HUES48 (cell line): ENCODE data around the gene SLX1B.
"Not testable (repeated sequence)": the region's sequence is repeated elsewhere in the genome, so short reads cannot be mapped to it uniquely, and the experiment has no call there.

Source experiments
- H3K27ac ChIP-seq: one replicate; pipeline ENCODE4 v1.7.0; 2013; ENCODE audit warnings: low read depth, low read length, inconsistent platforms
- H3K27me3 ChIP-seq: 2 replicates; pipeline ENCODE4 v1.6.1; 2013; ENCODE audit warnings: mild to moderate bottlenecking, low read length; ENCODE audit not compliant: control insufficient read depth, insufficient read depth
- H3K36me3 ChIP-seq: 2 replicates; pipeline ENCODE4 v1.6.1; 2013; ENCODE audit warnings: low read length; ENCODE audit not compliant: control insufficient read depth, insufficient read depth
- H3K4me1 ChIP-seq: 2 replicates; pipeline ENCODE4 v1.6.1; 2013; ENCODE audit warnings: mild to moderate bottlenecking, low read length; ENCODE audit not compliant: control insufficient read depth, insufficient read depth
- H3K4me3 ChIP-seq: 2 replicates; pipeline ENCODE4 v1.5.1; 2013; ENCODE audit warnings: mild to moderate bottlenecking, low read depth, low read length
- H3K9ac ChIP-seq: 2 replicates; pipeline ENCODE4 v1.6.1; 2013; ENCODE audit warnings: mild to moderate bottlenecking, low read depth, low read length, moderate library complexity
- H3K9me3 ChIP-seq: 2 replicates; pipeline ENCODE4 v1.6.1; 2013; ENCODE audit warnings: low read length; ENCODE audit not compliant: control insufficient read depth, insufficient read depth

The SLX1B gene

GRCh38 chr16:29454269-29454668, at the start of gene SLX1B, which contains the start of gene BOLA2:
Gene SLX1B, plus strand, starts transcription at chr16:29454533.
Gene BOLA2, minus strand, starts transcription at chr16:29454351. Its CDS starts 98 bp downstream, at chr16:29454253.
- H3K9ac ChIP-seq, H3K36me3 ChIP-seq, H3K27me3 ChIP-seq, H3K4me3 ChIP-seq, H3K27ac ChIP-seq, H3K9me3 ChIP-seq, H3K4me1 ChIP-seq: not testable (repeated sequence)

GRCh38 chr16:29405249-29405648, 49.1 kb upstream of the SLX1B start:
- not testable (repeated sequence) for H3K9ac ChIP-seq, H3K36me3 ChIP-seq, H3K9me3 ChIP-seq, H3K27me3 ChIP-seq, H3K27ac ChIP-seq, H3K4me1 ChIP-seq, H3K4me3 ChIP-seq

DNA sequence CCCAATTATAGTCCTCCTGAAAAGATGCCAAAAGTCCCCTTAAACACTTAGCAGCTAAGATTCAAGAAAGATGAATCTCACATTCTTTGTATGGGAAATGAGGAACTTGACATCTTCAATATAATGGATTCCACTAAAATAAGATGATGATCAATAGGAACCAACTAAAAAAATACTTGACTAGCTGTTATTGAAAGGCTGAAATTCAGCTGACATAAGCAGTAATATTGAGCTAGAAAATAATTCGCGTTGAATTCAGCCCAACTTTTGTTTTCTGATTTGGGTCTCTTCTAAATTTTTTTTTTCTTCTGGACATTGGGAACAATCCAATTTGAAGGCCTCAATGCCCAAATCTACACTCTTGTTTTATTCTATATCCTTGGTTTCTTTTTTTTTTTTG, 30.7 kb upstream of the SLX1B start:
- not testable (repeated sequence) for H3K9me3 ChIP-seq, H3K9ac ChIP-seq, H3K36me3 ChIP-seq, H3K4me3 ChIP-seq, H3K27ac ChIP-seq, H3K27me3 ChIP-seq, H3K4me1 ChIP-seq

DNA sequence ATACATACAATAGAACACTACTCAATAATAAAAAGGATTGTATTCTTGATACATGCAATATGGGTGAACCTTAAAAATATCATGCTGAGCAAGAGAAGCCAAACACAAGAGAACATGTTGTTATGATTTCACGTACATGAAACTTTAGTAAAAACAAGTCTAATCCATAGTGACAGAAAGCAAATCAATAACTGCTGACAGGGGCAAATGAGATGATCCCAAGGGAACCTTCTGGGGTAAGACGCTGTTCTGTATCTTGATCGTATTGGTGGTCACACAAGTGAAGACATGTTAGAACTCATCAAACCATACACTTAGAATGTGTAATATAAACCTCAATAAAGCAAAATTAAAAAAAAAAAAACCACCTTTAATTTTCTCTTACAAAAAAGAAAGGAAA, 28.9 kb upstream of the SLX1B start:
- not testable (repeated sequence) for H3K9me3 ChIP-seq, H3K4me1 ChIP-seq, H3K36me3 ChIP-seq, H3K27me3 ChIP-seq, H3K9ac ChIP-seq, H3K27ac ChIP-seq, H3K4me3 ChIP-seq

GRCh38 chr16:29453754-29454153, 579 bp upstream of the SLX1B start:
- H3K4me3 ChIP-seq, H3K27ac ChIP-seq, H3K4me1 ChIP-seq, H3K36me3 ChIP-seq, H3K9ac ChIP-seq, H3K9me3 ChIP-seq, H3K27me3 ChIP-seq: not testable (repeated sequence)

GRCh38 chr16:29454828-29455227, 495 bp downstream of the SLX1B start:
- H3K4me1 ChIP-seq, H3K27me3 ChIP-seq, H3K9me3 ChIP-seq, H3K27ac ChIP-seq, H3K9ac ChIP-seq, H3K4me3 ChIP-seq, H3K36me3 ChIP-seq: not testable (repeated sequence)

- H3K27ac ChIP-seq, H3K9me3 ChIP-seq, H3K36me3 ChIP-seq, H3K27me3 ChIP-seq, H3K9ac ChIP-seq, H3K4me3 ChIP-seq, H3K4me1 ChIP-seq: not testable (repeated sequence)
These were observed 3.3 kb downstream of the SLX1B start for GRCh38 chr16:29457660-29458059.

- not testable (repeated sequence) for H3K4me3 ChIP-seq, H3K9ac ChIP-seq, H3K27ac ChIP-seq, H3K27me3 ChIP-seq, H3K36me3 ChIP-seq, H3K4me1 ChIP-seq, H3K9me3 ChIP-seq
These were observed 5.6 kb downstream of the SLX1B start, which contains the start of gene SULT1A4 for GRCh38 chr16:29459706-29460646. Gene SULT1A4, plus strand, starts transcription at chr16:29459913. Its CDS starts 1,473 bp downstream, at chr16:29461386.

DNA sequence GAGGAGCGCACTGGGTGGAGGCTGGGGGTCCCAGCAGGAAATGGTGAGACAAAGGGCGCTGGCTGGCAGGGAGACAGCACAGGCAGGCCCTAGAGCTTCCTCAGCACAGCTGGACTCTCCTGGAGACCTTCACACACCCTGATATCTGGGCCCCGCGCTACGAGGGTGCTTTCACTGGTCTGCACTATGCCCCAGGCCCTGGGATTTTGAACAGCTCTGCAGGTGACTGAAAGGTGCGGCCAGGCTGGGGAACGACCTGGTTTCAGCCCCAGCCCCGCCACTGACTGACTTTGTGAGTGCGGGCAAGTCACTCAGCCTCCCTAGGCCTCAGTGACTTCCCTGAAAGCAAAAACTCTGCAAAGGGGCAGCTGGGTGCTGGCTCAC, 6.3 kb downstream of the SLX1B start:
- H3K27ac ChIP-seq, H3K27me3 ChIP-seq, H3K4me1 ChIP-seq, H3K9ac ChIP-seq, H3K4me3 ChIP-seq, H3K9me3 ChIP-seq, H3K36me3 ChIP-seq: not testable (repeated sequence)

DNA sequence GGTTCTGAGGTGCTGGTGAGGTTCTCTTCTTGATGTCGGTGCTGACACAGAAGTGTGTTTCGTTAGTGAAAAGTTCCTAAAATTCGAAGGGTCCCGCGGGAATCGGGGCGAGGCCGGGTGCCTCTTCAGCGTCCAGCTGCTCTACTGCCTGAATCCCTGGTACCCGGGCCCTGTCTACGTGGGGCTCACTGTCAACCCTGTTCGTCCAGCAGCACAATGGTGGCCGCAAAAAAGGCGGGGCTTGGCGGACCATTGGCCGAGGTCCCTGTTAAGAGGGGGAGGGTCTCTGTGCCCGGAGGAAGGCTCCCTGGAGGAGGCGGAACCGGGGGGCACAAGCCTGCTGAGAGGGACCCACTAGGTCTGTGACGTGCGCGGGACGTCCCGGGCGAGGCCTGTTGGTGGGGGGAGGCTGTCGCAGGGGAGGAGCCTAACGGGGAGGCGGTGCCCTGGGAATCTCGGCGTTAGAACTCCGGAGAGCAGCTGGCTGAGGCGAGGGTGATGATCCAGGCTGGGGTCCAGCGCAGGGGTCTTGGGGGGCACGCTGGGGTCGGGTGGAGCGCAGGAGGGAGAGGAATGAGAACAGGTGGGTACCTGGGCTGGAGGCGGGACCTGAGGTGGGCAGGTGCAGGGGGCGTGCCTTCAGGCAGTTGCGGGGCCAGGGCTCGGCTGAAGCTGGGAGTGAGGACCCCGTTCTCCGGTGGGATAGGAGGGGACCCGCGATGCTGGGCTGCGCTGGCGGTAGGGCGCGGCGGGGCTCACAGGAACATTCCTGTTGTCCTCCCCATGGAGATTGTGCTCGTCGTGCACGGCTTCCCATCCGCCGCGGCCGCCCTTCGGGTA, 11.9 kb downstream of the SLX1B start:
- H3K27me3 ChIP-seq, H3K9me3 ChIP-seq, H3K4me1 ChIP-seq: not testable (repeated sequence)

GRCh38 chr16:29466904-29467303, 12.6 kb downstream of the SLX1B start:
- not testable (repeated sequence) for H3K27ac ChIP-seq, H3K27me3 ChIP-seq, H3K36me3 ChIP-seq, H3K4me3 ChIP-seq, H3K9me3 ChIP-seq, H3K4me1 ChIP-seq, H3K9ac ChIP-seq

More for the DNA sequence above, 11.9 kb downstream of the SLX1B start:
- H3K27ac ChIP-seq, H3K9ac ChIP-seq, H3K36me3 ChIP-seq, H3K4me3 ChIP-seq: not testable (repeated sequence)
